T-helper 17 cell (primary cell): ENCODE measurements around the gene BRAT1. TPM values are rescaled to one million over a fixed set of nuclear protein-coding genes. Genes with fewer than 3 reads are reported as not detected.
"Not testable (repeated sequence)": the region's sequence is repeated elsewhere in the genome, so short reads cannot be mapped to it uniquely, and the experiment has no call there.

Experiments used
- ATAC-seq: fragments of 150-1000 bp; cut with Tn5 transposase; 2 replicates; pipeline ENCODE4 v1.10.0; 2021; ENCODE audit warnings: mild to moderate bottlenecking, moderate library complexity
- DNase-seq, 3 donors: peaks; one replicate each; pipeline versions ENCODE4 v3.0.0 to v3.0.0-alpha.2; 2020 to 2021
- H3K9me3 ChIP-seq: one replicate; pipeline ENCODE4 v1.7.0; 2013; ENCODE audit warnings: low read length, mild to moderate bottlenecking; ENCODE audit not compliant: control insufficient read depth, poor library complexity, severe bottlenecking
- H3K27ac Mint-ChIP-seq: one replicate; pipeline ENCODE4 v1.8.0; 2022; ENCODE audit warnings: mild to moderate bottlenecking, moderate library complexity, mixed read lengths
- H3K27me3 Mint-ChIP-seq: one replicate; pipeline ENCODE4 v1.8.0; 2022; ENCODE audit warnings: mixed read lengths
- H3K36me3 Mint-ChIP-seq: one replicate; pipeline ENCODE4 v1.8.0; 2022; ENCODE audit warnings: low read depth, mixed read lengths
- H3K4me1 Mint-ChIP-seq: one replicate; pipeline ENCODE4 v1.8.0; 2022; ENCODE audit warnings: mild to moderate bottlenecking, mixed read lengths
- H3K4me3 Mint-ChIP-seq: one replicate; pipeline ENCODE4 v1.8.0; 2022; ENCODE audit warnings: mild to moderate bottlenecking, moderate library complexity, mixed read lengths
- total RNA-seq, 4 donors: library from RNA in 2 of 4; stranded (reverse) in 2 of 4; gene quantifications; one replicate each; pipeline ENCODE4 v1.2.3 and lab custom pipeline; 2022 to 2026

The BRAT1 gene
- total RNA-seq, 2 donors from 2014 or later = 19.5 to 20.5 TPM

DNA sequence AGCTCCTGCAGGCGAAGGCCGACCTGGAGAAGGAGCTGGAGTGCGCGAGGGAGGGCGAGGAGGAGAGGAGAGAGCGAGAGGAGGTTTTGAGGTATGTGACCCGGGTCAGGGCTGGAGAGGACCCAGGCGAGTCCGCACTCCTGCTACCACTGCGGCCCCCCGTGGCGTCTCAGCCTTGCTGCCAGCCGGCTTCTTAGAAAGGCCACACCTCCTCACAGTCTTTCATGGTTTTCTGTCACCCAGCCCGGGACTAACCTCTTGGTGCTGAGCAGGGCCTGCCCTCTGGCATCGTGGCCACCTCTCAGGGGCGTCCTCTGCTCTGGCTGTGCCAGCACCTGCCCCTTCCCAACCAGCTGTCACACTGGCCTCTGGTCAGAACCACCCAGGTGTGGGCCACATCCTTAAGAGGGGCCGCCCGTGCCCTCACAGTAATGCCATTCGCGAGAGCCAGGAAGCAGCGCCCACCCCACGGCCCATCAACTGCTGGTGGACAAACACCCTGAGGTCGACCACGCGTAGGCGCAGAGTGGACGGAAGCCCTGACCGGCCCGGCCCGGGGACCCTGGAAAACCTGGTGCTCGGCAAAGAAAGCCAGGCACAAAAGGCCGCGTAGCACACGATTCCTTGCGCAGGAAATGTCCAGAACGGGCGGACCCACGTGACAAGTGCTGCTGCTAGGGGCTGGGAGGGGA lies 37.9 kb upstream of the BRAT1 start:
- Mint-ChIP-seq H3K4me1 (no peaks in the 10 kb centered on the region), H3K27me3 (no peaks in the 10 kb centered on the region)

DNA sequence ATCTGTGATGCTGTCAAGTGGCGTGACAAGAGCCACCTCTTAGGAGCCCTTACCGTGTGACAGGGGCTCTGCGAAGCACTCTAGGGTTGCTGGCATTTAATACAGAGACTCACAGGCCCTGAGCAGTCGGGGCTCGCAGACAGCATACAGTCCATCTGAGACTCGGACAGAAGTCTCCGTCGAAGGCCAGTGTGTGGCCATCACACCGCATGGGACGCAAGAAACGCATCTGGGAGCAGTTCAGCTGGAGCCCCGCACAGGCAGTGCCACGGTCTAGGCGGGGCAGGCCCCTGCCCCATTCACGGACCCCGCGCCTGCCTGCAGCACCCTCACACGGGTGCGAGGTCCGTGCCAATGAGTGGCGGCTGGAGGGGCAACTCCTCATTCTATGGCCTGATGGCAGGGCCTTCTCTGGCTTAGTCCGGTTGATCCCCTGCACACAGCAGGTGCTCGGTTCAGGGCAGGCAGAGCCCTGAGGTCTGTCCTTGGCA lies 37.1 kb upstream of the BRAT1 start:
- ATAC-seq = no peak
- no peak overlapping the region for H3K4me3 Mint-ChIP-seq
- no peaks in the 10 kb centered on the region for H3K4me1 Mint-ChIP-seq
- no peaks in the 10 kb centered on the region for H3K9me3 ChIP-seq
- no peak for DNase-seq
- H3K27me3 Mint-ChIP-seq = no peaks in the 10 kb centered on the region
- H3K36me3 Mint-ChIP-seq = no peaks in the 10 kb centered on the region
- H3K27ac Mint-ChIP-seq = no peak overlapping the region

More for the DNA sequence above, 37.9 kb upstream of the BRAT1 start:
- Mint-ChIP-seq H3K27ac (no peak overlapping the region), H3K36me3 (no peaks in the 10 kb centered on the region), H3K4me3 (no peak overlapping the region)
- DNase-seq (no peak), ATAC-seq (no peak)
- H3K9me3 ChIP-seq = no peaks in the 10 kb centered on the region

DNA sequence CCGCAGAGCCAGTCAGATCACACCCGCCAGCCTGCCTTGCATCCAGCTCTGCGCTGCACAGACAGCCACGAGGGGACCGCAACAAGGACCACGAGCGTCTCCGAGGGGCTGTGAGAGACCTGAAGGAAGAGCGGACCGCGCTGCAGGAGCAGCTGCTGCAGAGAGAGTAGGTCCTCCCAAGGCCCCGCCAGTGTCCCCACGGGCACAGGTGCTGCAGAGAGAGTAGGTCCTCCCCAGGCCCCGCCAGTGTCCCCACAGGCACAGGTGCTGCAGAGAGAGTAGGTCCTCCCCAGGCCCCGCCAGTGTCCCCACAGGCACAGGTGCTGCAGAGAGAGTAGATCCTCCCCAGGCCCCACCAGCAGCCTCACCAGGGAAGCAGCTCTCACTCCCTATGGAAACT lies 34.6 kb upstream of the BRAT1 start:
- not testable (repeated sequence) for H3K36me3 Mint-ChIP-seq, H3K27ac Mint-ChIP-seq, H3K27me3 Mint-ChIP-seq, H3K4me3 Mint-ChIP-seq, H3K9me3 ChIP-seq, DNase-seq, ATAC-seq, H3K4me1 Mint-ChIP-seq

DNA sequence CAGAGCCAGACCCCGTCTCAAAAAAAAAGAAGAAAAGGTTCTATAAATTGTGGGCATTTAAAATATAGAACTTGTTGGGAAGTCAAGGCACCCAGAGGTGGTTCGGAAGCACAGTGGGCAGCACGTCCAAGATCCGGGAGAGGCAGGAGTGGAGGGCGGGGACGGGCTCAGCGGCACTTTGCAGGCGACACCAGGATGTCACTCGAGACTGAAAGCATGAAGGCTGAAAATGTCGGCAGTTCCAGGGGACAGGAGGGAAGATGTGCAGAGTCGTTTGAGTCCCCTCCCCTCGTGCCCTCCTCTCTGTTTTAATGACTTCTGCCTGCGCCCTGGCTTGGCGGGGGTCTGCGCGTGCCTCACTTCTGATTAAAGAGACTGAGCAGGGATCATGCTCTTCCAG lies 34.0 kb upstream of the BRAT1 start:
- Mint-ChIP-seq H3K27me3 (no peaks in the 10 kb centered on the region), H3K4me1 (peaks cover 3% of the 10 kb centered on the region), H3K27ac (no peak overlapping the region), H3K36me3 (no peaks in the 10 kb centered on the region), H3K4me3 (no peak overlapping the region)
- no peak for ATAC-seq
- H3K9me3 ChIP-seq = no peaks in the 10 kb centered on the region
- DNase-seq = no peak

DNA sequence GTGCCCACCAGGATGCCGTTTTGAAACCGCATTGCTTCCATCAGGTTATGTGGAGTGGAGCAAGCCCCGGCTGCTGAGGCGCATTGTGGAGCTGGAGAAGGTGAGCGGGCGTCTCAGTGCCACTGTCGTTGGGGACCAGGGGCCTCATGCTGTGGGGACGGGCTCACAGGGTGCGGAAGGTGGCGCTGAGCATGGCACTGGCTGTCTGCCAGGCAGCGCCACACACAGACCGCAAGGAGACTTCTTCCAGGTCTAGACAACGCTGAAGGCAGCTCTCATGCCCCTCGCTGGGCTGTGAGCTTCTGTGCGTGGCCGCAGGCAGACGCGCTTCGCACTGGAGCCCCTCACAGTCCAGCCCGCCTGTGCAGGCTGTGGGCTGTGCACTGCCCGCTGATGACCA lies 32.5 kb upstream of the BRAT1 start:
- DNase-seq (no peak), ATAC-seq (no peak)
- Mint-ChIP-seq H3K36me3 (peaks cover 3% of the 10 kb centered on the region), H3K27me3 (no peaks in the 10 kb centered on the region), H3K27ac (no peak overlapping the region), H3K4me1 (peaks cover 6% of the 10 kb centered on the region), H3K4me3 (no peak overlapping the region)
- no peaks in the 10 kb centered on the region for H3K9me3 ChIP-seq

DNA sequence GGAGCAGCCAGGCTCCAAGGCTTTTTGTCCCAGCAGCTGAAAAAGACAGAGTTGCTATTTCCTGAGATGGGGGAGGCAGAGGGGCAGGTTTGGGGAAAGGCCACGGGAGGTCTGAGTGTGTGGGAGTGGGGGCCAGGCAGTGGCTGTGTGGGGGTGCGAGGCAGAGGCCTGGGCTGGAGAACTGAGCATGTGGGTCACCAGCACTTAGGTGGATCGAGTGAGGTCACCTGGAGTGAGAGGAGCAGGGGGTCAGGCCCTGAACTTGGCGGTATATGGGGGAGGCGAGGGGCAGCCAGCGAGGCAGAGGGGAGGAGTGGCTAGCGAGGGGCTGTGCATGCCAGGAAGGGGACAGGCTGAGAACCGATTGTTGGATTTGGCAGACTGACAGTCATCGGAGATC lies 31.8 kb upstream of the BRAT1 start:
- H3K9me3 ChIP-seq = no peaks in the 10 kb centered on the region
- no peak overlapping the region for H3K4me3 Mint-ChIP-seq
- no peak for DNase-seq
- H3K36me3 Mint-ChIP-seq = peaks cover 3% of the 10 kb centered on the region
- ATAC-seq = no peak
- no peak overlapping the region for H3K27ac Mint-ChIP-seq
- H3K27me3 Mint-ChIP-seq = no peaks in the 10 kb centered on the region
- peaks cover 6% of the 10 kb centered on the region for H3K4me1 Mint-ChIP-seq

DNA sequence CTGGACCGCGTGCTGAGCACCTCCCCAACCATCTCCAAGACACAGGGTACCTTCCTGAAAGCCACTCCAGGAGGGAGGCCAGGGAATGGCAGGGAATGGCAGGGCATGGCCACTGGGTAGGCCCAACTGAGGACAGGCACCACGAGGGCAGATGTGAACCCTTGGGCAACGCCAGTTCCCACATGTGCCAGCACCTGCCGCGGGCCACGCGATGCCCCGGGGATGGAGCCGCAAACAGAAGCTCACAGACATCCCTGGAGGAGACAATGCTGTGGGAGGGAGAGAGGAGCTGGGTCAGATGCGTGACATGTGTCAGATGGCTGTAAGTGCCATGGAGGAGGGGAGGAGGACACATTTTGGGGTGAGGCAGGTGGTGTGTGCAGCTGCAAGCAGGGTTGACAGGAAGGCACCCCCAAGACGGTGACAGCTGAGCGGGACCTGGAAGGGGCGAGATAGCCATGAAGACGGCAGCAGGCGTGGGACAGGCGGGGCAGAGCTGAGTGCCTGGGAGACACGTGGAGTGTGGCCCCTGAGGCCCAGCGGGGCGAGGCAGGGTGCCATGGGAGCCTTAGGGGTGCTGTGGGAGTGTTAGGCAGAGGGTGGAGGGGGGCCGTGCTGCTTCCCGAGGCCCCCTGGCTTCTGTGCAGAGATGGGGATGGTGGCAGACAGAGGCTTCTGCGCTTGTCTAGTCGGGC lies 31.1 kb upstream of the BRAT1 start:
- H3K27me3 Mint-ChIP-seq = no peaks in the 10 kb centered on the region
- peaks cover 6% of the 10 kb centered on the region for H3K4me1 Mint-ChIP-seq
- peaks cover 3% of the 10 kb centered on the region for H3K36me3 Mint-ChIP-seq
- no peaks in the 10 kb centered on the region for H3K9me3 ChIP-seq
- H3K27ac Mint-ChIP-seq = no peak overlapping the region
- ATAC-seq = no peak
- no peak for DNase-seq
- H3K4me3 Mint-ChIP-seq = no peak overlapping the region

DNA sequence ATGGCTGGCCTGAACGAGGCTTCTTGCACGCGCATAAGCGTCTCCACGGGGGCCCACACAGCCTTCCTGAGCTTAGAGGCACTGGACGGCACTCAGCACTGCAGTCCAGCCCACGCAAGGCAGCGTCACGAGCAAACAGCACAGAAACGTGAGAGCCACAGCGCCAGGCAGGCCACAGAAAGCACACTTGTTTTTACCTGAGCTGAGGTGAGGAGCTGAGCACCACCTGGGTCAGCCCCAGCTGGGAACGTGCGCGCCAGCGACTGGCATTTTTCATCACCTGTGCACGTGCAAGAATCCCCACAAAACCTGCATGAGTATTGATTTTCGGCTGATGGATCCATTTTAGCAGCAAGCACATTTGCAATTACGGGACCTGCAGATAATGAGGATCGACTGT lies 30.1 kb upstream of the BRAT1 start:
- peaks cover 3% of the 10 kb centered on the region for H3K36me3 Mint-ChIP-seq
- no peak overlapping the region for H3K27ac Mint-ChIP-seq
- ATAC-seq (no peak), DNase-seq (no peak)
- H3K4me1 Mint-ChIP-seq = peaks cover 6% of the 10 kb centered on the region
- H3K4me3 Mint-ChIP-seq = no peak overlapping the region
- H3K9me3 ChIP-seq = no peaks in the 10 kb centered on the region
- no peaks in the 10 kb centered on the region for H3K27me3 Mint-ChIP-seq

DNA sequence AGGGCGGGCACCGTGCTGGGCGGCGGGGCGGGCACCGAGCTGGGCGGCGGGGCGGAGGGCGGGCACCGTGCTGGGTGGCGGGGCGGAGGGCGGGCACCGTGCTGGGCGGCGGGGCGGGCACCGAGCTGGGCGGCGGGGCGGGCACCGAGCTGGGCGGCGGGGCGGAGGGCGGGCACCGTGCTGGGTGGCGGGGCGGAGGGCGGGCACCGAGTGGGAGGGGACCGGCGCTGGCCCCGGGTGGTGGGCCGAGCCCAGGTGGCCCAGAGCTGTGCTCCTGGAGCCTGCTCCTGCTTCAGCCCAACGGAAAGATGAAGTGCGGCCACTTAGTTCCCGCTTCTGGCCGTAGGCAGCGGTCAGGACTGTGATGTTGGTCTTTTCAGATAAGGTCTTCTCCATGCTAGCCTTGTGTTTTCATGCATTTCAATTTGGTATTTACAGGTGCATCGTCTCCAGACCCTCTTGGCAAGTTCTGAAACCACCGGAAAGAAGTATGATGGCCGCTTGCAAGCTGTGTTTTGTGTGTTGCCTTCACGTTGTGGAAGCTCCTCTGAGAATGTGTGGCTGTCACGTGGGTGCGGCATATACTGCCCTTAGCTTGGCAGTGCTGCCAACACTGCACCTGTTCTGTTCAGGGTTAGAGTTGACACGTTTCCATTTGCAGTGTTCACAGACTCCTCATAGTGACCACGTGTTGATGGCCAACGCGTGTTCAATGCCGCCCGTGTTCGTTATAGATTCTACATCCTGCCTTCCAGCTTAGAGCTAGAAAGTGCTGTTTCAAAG lies 28.7 kb upstream of the BRAT1 start:
- Mint-ChIP-seq H3K27me3 (no peaks in the 10 kb centered on the region), H3K4me1 (peaks cover 6% of the 10 kb centered on the region), H3K36me3 (peaks cover 3% of the 10 kb centered on the region), H3K4me3 (no peak overlapping the region), H3K27ac (no peak overlapping the region)
- DNase-seq = no peak
- H3K9me3 ChIP-seq = no peaks in the 10 kb centered on the region
- ATAC-seq = no peak

DNA sequence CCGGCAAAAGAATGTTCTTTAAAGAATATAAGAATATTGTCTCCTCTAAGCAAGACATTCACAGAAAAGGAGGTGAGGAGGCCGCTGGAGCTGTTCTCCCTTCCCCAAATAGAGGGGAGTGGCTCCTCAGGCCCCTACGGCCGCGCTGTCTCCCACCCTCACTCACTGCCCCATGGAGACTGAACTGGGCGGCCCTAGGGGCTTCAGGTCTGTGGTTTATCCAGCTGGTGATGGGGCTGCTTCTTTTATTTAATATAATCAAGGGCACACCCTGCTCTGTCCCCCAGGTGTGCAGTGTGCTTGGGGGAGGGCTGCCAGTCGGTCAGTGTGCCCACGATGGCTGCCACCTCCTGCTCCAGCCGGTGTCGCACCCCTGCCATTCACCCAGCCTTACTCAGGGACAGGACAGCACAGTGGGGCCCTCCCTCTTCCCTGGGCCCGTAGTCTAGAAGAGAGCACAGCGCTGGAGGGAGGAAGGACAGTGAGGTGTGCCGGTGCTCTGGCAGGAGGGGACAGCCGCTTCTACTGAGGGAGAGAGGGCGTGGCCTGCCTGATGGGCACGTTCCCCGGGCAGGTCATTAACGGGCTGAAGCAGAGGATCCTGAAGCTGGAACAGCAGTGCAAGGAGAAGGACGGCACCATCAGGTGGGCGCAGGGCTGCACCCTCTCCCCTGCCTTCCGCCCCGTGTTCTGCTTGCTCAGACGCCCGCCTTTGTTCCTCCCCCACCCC lies 26.8 kb upstream of the BRAT1 start:
- H3K27ac Mint-ChIP-seq = no peak overlapping the region

DNA sequence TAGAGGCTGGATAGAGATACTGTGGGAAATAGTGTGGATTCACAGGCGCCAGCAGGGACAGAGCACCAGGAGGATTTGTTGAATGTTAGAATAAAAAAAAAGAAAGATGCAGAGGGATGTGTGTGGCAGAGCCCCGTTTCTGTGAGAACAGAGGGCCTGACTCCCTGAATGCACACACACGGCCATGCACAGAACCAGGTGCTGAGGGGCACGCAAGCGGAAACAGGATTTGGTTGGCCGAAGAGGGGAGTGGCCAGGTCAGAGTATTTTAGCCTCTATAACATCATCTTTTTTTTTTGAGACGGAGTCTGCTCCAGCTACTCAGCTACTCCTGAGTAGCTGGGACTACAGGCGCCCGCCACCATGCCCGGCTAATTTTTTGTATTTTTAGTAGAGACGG lies 25.3 kb upstream of the BRAT1 start:
- no peaks in the 10 kb centered on the region for H3K9me3 ChIP-seq
- no peak overlapping the region for H3K4me3 Mint-ChIP-seq
- no peak for ATAC-seq
- peaks cover 3% of the 10 kb centered on the region for H3K36me3 Mint-ChIP-seq
- H3K27me3 Mint-ChIP-seq = no peaks in the 10 kb centered on the region
- peaks cover 6% of the 10 kb centered on the region for H3K4me1 Mint-ChIP-seq
- no peak overlapping the region for H3K27ac Mint-ChIP-seq
- no peak for DNase-seq

More for the DNA sequence above, 26.8 kb upstream of the BRAT1 start:
- Mint-ChIP-seq H3K36me3 (peaks cover 3% of the 10 kb centered on the region), H3K27me3 (no peaks in the 10 kb centered on the region), H3K4me1 (peaks cover 6% of the 10 kb centered on the region), H3K4me3 (no peak overlapping the region)
- DNase-seq = no peak
- no peak for ATAC-seq
- H3K9me3 ChIP-seq = no peaks in the 10 kb centered on the region

DNA sequence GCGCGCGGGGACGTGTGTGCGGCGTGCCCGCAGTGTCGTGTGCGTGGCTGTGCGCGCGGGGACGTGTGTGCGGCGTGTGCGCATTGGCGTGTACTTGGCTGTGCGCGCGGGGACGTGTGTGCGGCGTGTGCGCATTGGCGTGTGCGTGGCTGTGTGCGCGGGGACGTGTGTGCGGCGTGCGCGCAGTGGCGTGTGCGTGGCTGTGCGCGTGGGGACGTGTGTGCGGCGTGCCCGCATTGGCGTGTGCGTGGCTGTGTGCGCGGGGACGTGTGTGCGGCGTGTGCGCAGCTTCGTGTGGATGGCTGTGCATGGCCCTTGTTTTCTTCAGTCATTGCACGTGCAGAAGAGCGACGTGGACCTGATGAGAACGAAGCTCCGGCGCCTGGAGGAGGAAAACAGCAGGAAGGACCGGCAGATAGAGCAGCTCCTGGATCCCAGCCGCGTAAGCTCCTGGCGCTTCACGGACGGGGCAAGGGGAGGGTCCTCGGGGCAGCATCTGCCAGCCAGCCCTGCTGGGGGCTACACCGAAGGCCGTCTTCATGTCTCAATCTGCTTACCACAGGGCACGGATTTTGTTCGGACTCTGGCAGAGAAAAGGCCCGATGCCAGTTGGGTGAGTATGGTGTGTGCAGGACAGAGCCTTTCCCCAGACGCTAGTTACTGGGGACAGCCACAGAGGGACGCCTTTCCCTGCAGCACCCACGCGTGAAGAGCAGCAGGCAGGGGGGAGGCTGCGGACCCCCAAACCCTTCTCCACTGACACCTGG lies 22.8 kb upstream of the BRAT1 start:
- Mint-ChIP-seq H3K4me3 (no peak overlapping the region), H3K27me3 (no peaks in the 10 kb centered on the region), H3K36me3 (peaks cover 7% of the 10 kb centered on the region), H3K27ac (no peak overlapping the region), H3K4me1 (peaks cover 6% of the 10 kb centered on the region)
- H3K9me3 ChIP-seq = no peaks in the 10 kb centered on the region
- DNase-seq = no peak
- ATAC-seq = no peak
